ENCODE measurements around the gene PRKN. TPM values are rescaled to one million over a fixed set of nuclear protein-coding genes. Genes with fewer than 3 reads are reported as not detected.

PRKN gene
- total RNA-seq, 1 donor from 2014 or later, result 5.7 TPM

DNA sequence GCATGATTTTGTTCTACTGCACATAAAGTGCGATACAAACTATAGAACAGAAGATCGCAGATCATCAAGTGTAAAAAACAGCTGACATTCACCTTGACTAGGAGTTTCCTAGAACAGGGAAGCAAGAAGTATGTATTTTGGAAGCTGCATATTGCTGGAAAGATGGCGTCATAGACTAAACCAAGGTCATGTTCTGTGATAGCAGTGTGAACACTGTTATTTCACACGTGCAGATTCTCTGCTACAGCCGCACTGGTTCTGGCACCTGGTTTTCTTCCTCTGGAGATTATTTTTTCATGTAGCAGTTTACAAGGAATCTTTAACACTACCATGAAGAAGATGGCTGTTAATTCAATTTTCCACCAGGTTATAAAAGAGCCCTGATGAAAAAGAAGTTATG lies 681.2 kb downstream of the PRKN start:
- H3K27me3 Mint-ChIP-seq (ENCODE audit: low read depth), result no peaks in the 10 kb centered on the region
- no peak overlapping the region for H3K4me3 Mint-ChIP-seq (ENCODE audit: unreplicated experiment)
- peaks cover 1% of the 10 kb centered on the region for H3K36me3 Mint-ChIP-seq (ENCODE audit: low read depth)
- H3K27ac Mint-ChIP-seq (ENCODE audit: unreplicated experiment), result no peak overlapping the region
- TF ChIP-seq, protein P1, sequence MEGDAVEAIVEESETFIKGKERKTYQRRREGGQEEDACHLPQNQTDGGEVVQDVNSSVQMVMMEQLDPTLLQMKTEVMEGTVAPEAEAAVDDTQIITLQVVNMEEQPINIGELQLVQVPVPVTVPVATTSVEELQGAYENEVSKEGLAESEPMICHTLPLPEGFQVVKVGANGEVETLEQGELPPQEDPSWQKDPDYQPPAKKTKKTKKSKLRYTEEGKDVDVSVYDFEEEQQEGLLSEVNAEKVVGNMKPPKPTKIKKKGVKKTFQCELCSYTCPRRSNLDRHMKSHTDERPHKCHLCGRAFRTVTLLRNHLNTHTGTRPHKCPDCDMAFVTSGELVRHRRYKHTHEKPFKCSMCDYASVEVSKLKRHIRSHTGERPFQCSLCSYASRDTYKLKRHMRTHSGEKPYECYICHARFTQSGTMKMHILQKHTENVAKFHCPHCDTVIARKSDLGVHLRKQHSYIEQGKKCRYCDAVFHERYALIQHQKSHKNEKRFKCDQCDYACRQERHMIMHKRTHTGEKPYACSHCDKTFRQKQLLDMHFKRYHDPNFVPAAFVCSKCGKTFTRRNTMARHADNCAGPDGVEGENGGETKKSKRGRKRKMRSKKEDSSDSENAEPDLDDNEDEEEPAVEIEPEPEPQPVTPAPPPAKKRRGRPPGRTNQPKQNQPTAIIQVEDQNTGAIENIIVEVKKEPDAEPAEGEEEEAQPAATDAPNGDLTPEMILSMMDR (IDR thresholded peaks at IDR 0.05), result no peak
- no peak for DNase-seq (ENCODE audit: low spot score)
- H3K4me1 Mint-ChIP-seq (ENCODE audit: low read depth), result no peaks in the 10 kb centered on the region
- no peaks in the 10 kb centered on the region for H3K9me3 Mint-ChIP-seq (ENCODE audit: low read depth)

DNA sequence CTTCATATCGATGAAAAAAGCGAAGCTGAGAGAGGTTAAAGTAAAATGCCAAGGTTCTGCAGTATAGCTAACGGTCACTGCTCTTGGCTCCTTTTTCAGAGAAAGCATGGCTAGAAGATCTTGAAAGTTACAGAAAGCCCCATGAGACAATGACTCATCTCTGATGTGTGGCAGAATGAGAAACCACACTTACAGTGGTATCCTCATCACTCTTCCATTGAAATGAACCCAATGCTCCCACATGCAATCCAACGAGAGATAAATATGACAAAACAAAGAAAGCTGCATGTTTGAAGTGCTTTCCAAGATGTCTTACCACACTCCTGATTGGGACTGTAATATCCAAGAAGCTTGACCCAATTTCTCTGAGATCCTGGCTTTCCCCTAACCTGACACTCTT lies 694.9 kb downstream of the PRKN start:
- TF ChIP-seq, protein P1 (IDR thresholded peaks at IDR 0.05), result no peak
- Mint-ChIP-seq H3K27me3 (ENCODE audit: low read depth) (no peaks in the 10 kb centered on the region), H3K27ac (ENCODE audit: unreplicated experiment) (peak overlapping the region; percentile 3), H3K4me3 (ENCODE audit: unreplicated experiment) (no peak overlapping the region), H3K36me3 (ENCODE audit: low read depth) (no peaks in the 10 kb centered on the region), H3K4me1 (ENCODE audit: low read depth) (peaks cover 9% of the 10 kb centered on the region), H3K9me3 (ENCODE audit: low read depth) (no peaks in the 10 kb centered on the region)
- no peak for DNase-seq (ENCODE audit: low spot score)

DNA sequence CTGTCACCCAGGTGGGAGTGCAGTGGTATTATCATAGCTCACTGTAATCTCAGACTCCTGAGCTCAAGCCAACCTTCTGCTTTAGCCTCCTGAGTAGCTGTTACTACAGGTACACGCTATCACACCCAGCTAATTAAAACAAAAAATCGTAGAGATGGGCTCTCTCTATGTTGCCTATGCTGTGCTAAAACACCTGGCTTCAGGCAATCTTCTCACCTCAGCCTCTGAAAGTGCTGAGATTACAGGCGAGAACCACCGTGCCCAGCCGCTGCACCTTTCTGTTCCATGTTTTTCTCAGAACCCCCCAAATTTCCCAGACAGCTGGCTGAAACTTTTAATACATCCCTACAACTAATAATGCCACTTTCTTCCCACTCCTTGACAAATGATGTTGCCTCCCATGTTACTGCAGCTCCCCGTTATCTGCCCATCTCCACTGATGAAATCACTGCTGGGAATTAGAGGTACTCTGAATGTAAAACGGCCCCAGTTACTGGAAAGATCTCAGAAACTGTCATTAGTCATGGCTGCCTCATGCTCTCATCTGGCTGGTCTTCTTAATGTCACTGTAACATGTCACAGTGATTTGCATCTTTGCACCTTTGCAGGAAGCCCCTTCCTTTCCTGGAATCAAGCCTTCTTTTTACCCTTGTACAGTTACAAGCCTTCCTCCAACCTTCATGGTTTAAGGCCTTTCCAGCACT lies 697.5 kb downstream of the PRKN start:
- no peak for DNase-seq (ENCODE audit: low spot score)
- H3K27ac Mint-ChIP-seq (ENCODE audit: unreplicated experiment), result no peak overlapping the region
- H3K27me3 Mint-ChIP-seq (ENCODE audit: low read depth), result no peaks in the 10 kb centered on the region
- H3K9me3 Mint-ChIP-seq (ENCODE audit: low read depth), result no peaks in the 10 kb centered on the region
- TF ChIP-seq, protein P1 (IDR thresholded peaks at IDR 0.05), result no peak
- peaks cover 9% of the 10 kb centered on the region for H3K4me1 Mint-ChIP-seq (ENCODE audit: low read depth)
- no peaks in the 10 kb centered on the region for H3K36me3 Mint-ChIP-seq (ENCODE audit: low read depth)
- no peak overlapping the region for H3K4me3 Mint-ChIP-seq (ENCODE audit: unreplicated experiment)

DNA sequence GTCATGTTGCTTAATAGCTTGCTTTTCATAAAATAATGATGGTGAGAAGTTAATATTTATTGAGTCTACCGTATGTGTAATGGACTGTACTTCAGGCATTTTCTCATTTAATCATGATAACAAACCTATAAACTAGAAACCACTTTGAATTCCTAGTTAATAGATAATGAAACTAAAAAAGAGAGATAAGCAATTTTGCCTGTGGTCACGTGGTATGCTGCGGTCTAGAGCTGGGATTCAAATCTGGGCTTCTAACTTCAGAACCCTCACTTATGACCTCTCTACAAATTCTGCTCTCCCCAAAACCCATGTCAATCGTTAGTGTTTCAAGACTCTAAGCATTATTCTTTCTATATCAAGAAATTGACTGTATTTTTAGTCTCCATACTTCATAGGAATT lies 700.7 kb downstream of the PRKN start:
- Mint-ChIP-seq H3K27me3 (ENCODE audit: low read depth) (no peaks in the 10 kb centered on the region), H3K4me3 (ENCODE audit: unreplicated experiment) (no peak overlapping the region), H3K4me1 (ENCODE audit: low read depth) (no peaks in the 10 kb centered on the region), H3K27ac (ENCODE audit: unreplicated experiment) (no peak overlapping the region), H3K9me3 (ENCODE audit: low read depth) (peaks cover 15% of the 10 kb centered on the region), H3K36me3 (ENCODE audit: low read depth) (peaks cover 2% of the 10 kb centered on the region)
- DNase-seq (ENCODE audit: low spot score), result no peak
- TF ChIP-seq, protein P1 (IDR thresholded peaks at IDR 0.05), result no peak

DNA sequence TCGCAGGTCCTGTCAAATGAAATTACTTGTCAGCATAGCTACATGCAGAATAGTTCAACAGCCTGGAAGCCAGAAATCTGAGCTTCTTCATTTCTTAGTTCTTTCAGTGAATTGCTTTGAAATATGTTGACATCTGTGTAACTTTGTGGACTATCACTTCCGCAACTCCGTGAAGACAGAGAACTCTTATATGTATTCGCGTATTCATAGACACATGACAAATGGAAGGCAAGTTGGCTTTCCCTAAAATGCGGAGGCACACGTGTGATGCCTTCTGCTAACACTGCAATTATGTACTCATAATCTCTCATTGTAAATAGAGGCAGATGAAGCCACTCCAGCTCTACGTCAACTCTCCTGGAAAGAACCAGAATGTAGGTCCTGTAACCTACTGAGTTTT lies 701.5 kb downstream of the PRKN start:
- H3K36me3 Mint-ChIP-seq (ENCODE audit: low read depth), result peaks cover 2% of the 10 kb centered on the region
- no peaks in the 10 kb centered on the region for H3K4me1 Mint-ChIP-seq (ENCODE audit: low read depth)

More for the DNA sequence above, 701.5 kb downstream of the PRKN start:
- Mint-ChIP-seq H3K27me3 (ENCODE audit: low read depth) (no peaks in the 10 kb centered on the region), H3K4me3 (ENCODE audit: unreplicated experiment) (no peak overlapping the region), H3K9me3 (ENCODE audit: low read depth) (peaks cover 17% of the 10 kb centered on the region), H3K27ac (ENCODE audit: unreplicated experiment) (no peak overlapping the region)
- DNase-seq (ENCODE audit: low spot score), result no peak
- TF ChIP-seq, protein P1 (IDR thresholded peaks at IDR 0.05), result no peak
